NCI-H1105 (cell line): ENCODE results near the gene TMEM233.
"Not testable (repeated sequence)": the region's sequence is repeated elsewhere in the genome, so short reads cannot be mapped to it uniquely, and the experiment has no call there.

ENCODE experiments used
- DNase-seq: peaks from one replicate; lab custom pipeline; 2025; lab: John Stamatoyannopoulos, UW

The TMEM233 gene

DNA sequence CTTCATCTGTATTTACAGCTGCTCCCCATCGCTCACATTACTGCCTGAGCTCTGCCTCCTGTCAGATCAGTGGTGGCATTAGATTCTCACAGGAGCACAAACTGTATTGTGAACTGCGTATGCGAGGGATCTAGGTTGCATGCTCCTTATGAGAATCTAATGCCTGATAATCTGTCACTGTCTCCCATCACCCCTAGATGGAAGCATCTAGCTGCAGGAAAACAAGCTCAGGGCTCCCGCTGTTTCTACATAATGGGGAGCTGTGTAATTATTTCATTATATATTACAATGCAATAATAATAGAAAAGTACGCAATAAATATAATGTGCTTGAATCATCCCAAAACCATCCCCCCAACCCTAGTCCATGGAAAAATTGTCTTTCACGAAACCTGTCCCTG lies 64.6 kb downstream of the TMEM233 start:
- DNase-seq, result not testable (repeated sequence)

GRCh38 chr12:119659289-119659897 lies 65.8 kb downstream of the TMEM233 start:
- DNase-seq, result peak; percentile 9

GRCh38 chr12:119660076-119660475 lies 66.5 kb downstream of the TMEM233 start:
- no peak for DNase-seq

DNA sequence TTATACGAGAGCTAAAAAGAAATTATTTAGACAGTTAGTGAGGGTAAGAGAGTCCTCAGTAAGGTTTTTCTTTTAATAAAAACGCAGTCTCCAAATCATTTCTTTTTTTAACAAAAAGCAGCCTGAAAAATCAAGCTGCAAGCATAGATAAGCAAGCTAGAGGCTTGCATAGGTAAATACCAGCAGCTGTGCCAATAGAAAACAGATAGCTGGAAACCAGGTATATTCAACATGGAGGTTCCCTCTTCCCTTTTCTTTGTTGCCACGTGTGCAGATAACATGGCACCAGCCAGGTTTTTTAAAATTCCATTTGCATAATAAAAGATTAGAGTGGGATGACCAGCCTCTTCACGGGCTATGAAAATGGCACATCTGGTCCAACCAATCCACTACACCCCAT lies 68.3 kb downstream of the TMEM233 start:
- DNase-seq, result no peak

DNA sequence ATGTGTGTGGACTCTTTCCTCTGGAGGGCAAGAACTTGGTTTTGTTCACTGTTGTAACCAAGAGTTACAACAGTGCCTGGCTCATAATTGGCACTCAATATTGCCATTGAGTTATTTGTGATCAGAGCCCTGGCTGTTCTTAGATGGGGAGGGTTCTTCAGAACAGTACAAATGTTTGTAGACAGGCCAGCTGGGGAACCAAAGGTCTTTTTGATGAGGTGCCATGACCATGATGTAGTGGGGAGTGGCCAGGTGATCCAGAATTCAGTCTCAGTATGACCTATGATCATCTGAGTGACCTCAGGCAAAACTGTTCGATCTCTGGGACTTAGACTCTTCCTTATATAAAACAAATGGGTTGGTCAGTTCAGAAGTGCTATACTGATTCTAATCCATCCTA lies 71.1 kb downstream of the TMEM233 start:
- DNase-seq, result no peak

GRCh38 chr12:119665164-119665929 lies 71.8 kb downstream of the TMEM233 start:
- no peak for DNase-seq

DNA sequence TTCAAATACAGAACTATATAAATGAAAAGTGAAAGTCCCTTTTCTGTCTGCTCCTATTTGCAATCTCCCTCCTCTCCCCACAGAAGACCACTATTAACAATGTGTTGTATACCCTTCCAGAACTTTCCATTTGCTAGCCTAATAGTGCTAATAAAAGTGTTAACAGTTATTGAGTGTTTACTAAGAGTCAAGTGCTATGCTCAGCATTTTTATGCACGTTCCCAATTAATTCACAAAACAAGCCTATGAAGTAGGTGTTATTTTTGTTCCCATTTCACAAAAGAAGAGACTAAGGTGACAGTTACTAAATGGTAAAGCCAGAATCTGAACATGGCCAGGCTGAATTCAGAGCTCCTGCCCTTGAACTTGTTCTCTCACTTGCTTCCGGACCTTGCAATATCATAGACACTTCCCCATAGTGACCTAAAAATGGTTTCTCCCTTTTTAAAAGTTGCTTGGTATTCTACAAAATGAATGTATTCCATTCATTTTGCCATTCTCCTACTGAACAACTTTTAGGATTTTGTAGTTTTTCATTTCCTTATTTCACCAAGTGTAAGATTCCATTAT lies 72.7 kb downstream of the TMEM233 start:
- DNase-seq, result no peak

GRCh38 chr12:119666900-119667576 lies 73.5 kb downstream of the TMEM233 start:
- DNase-seq, result no peak

DNA sequence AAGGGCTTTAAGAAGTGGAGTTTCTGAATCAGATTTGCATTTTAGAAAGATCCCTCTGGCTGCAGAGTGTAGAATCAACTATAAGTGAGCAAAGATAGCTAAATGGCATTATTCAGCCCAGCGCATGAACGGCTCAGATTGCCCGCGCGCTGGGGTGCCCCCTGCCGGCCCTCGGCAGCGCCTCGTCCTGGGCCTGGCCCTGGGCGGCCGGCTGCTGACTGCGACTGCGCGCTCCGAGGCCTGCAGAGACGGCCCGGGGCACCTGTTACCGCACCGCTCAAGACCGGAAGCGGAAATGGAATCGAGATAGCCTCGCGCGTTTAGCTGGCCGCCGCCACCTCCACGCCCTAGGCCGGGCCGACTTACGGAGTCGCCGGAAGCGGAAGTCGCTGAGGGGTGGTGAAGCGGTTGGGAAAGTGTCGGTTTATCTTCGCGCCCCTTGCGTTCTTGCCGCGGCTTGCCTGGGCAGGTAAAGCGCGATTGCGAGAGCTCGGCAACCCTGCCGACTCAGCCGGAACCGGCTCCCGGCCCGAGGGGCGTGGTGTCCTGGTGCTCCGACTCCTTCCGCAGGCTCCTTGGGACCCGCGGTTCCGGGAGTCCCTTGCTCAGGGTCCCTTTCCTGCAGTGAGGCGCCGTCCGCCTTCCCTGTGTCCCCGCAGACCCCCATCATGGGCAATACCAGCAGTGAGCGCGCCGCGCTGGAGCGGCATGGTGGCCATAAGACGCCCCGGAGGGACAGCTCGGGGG lies 74.2 kb downstream of the TMEM233 start, which contains the start of gene PRKAB1:
Gene PRKAB1 (plus strand): TSS at position 557 of the 747 bp plus-strand sequence. CDS start 112 bp downstream, at position 669.
- peak; percentile 99 for DNase-seq

- DNase-seq, result no peak
Measured at GRCh38 chr12:119668324-119668841, 74.8 kb downstream of the TMEM233 start.

GRCh38 chr12:119669744-119670472 lies 76.3 kb downstream of the TMEM233 start:
- no peak for DNase-seq

DNA sequence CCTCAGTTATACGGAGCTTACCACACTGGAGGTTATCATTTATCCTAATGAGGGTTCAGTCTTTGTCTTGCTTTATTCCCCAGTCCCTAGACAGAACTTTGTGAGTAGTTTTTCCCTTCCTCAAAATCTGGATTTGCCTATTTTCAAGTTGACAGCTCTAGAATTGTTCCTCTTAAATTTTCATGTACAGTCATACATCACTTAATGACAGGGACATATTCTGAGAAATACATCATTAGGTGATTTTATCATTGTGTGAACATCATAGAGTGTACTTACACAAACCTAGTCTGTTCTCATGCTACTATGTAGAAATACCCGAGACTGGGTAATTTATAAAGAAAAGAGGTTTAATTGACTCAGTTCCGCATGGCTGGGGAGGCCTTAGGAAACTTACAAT lies 77.5 kb downstream of the TMEM233 start:
- DNase-seq, result no peak

DNA sequence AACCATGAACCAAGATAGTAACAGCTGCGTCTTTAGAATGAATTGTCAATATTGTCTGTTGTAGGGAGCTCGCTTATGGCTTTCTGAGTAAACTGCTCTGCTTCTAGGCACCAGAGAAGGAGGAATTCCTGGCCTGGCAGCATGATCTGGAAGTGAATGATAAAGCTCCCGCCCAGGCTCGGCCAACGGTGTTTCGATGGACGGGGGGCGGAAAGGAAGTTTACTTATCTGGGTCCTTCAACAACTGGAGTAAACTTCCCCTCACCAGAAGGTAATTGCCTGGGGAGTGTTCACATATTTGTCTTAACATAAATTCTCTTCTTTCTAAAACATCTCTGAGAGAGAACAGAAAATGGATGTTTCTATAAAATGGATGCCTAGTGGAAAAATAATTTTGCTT lies 78.6 kb downstream of the TMEM233 start:
- DNase-seq, result no peak

DNA sequence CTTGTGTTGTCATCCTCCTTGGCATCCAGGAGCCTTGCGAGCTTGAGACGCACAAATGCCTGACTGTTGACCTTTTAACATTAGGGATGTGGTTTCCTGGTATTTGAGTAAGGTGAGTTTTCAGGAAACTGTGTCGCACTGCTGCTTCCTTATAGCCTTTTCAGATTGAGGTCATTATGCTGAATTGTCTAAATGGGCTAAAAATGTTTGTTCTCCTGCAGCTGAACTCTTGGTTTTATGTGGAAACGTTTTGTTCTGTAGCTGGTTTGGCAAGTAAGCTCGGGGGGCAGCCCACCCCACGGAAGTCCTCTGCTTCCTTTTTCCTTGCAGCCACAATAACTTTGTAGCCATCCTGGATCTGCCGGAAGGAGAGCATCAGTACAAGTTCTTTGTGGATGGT lies 80.1 kb downstream of the TMEM233 start:
- DNase-seq, result no peak

GRCh38 chr12:119674560-119674959 lies 81.0 kb downstream of the TMEM233 start:
- no peak for DNase-seq

- DNase-seq, result no peak
Measured at GRCh38 chr12:119676022-119676421, 82.4 kb downstream of the TMEM233 start.

DNA sequence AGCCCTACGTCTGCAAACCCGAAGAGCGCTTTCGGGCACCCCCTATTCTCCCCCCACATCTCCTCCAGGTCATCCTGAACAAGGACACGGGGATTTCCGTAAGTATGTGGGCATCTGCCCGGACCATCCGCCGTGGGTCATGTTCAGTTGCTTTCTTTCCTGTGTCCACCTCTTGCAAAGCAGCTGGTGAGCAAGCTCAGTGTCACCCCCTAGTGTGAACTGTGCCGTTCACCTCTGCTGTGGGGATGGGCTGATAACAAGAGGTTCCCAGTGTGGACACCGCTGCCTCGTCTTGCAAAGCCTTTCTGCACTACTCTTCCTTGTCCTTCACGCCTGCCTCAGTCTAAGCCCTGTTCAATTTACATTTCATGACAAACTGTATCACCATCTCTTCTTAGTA lies 83.0 kb downstream of the TMEM233 start:
- DNase-seq, result no peak

GRCh38 chr12:119678459-119678858 lies 84.9 kb downstream of the TMEM233 start:
- DNase-seq, result no peak

DNA sequence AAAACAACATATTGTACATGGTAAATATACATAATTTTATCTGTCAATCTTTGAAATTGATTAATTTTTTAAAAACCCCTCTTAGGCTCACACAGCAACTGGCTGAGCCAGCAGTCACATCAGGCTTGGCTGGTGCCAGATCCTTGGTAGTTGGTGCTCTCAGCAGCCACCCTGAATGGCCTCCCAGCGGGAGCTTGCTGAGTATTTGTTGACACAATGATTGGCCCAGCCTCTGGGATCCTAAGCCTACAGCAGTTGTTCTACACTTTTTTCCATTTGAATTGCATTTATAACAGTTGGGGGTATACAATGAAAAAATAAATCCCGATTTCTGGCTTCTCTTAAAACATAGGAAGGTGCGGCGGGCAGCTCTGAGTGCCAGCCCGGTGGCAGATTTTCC lies 85.5 kb downstream of the TMEM233 start:
- DNase-seq, result no peak

DNA sequence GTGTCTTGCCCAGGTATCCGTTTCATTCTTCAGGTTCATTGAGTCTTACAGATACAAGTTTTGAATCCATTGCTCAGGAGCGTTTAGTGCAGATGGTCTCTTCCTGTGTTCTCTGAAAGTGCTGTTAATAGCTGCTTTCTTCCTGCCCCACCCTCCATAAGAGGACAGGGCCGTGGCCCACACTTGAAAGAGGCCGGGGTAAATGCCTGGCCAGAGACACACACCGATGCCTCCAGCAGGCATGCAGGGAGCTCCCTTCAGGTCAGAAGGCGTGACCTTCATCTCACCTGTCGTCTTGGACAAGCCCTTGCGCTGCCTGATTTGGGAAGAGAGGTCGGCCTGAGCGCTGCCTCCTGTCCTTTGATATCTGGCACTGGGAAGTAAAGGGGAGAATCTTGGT lies 85.9 kb downstream of the TMEM233 start:
- DNase-seq, result no peak

GRCh38 chr12:119681111-119681510 lies 87.5 kb downstream of the TMEM233 start:
- no peak for DNase-seq
